Stimulated activated effector memory CD8-positive, alpha-beta T cell treated with anti-CD3 and anti-CD28 coated beads, Interleukin-12 subunit alpha, Interleukin-12 subunit beta, amount 100 ng/mL, for 72 hours (primary cell): ENCODE measurements around the gene WRAP53.
A peak's percentile ranks its signal among the peaks of the same experiment; 100 is the strongest.
"Not testable (repeated sequence)": the region's sequence is repeated elsewhere in the genome, so short reads cannot be mapped to it uniquely, and the experiment has no call there.

Experiments used
- ATAC-seq: fragments of 150-1000 bp; cut with Tn5 transposase; 2 replicates; pipeline ENCODE4 v1.10.0; 2021
- DNase-seq, 2 donors: peaks; one replicate each; pipeline ENCODE4 v3.0.0; 2021 to 2022; ENCODE audit warnings: low spot score in 2 of 2
- H3K27ac Mint-ChIP-seq: one replicate; pipeline ENCODE4 v1.8.0; 2022; ENCODE audit warnings: mild to moderate bottlenecking, mixed read lengths
- H3K36me3 Mint-ChIP-seq: one replicate; pipeline ENCODE4 v1.8.0; 2022; ENCODE audit warnings: mild to moderate bottlenecking, mixed read lengths
- H3K4me1 Mint-ChIP-seq: one replicate; pipeline ENCODE4 v1.8.0; 2022; ENCODE audit warnings: mixed read lengths
- H3K4me3 Mint-ChIP-seq: one replicate; pipeline ENCODE4 v1.8.0; 2022; ENCODE audit warnings: mild to moderate bottlenecking, mixed read lengths
- H3K9me3 Mint-ChIP-seq: one replicate; pipeline ENCODE4 v1.8.0; 2022; ENCODE audit warnings: mixed read lengths

WRAP53 gene

DNA sequence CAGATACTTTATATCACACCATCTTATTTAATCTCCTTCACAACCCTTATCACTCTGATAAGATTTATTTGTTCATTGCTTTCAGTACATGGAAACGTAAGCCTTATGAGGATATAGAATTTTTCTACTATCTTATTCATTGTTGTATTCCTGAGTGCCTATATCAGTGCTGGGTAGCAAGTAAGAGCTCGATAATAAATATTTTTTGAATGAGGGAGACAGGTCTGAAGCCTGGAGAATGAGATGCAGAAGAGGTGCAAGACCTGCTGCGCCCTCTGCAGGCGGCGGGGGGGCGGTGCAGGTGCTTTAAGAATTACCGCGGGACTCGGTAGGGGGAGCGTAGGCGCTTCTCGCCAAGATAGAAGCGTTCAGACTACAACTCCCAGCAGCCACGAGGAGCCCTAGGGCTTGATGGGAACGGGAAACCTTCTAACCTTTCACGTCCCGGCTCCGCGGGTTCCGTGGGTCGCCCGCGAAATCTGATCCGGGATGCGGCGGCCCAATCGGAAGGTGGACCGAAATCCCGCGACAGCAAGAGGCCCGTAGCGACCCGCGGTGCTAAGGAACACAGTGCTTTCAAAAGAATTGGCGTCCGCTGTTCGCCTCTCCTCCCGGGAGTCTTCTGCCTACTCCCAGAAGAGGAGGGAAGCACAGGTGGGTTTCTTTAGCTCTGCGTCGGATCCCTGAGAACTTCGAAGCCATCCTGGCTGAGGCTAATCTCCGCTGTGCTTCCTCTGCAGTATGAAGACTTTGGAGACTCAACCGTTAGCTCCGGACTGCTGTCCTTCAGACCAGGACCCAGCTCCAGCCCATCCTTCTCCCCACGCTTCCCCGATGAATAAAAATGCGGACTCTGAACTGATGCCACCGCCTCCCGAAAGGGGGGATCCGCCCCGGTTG, at the start of gene WRAP53:
Gene WRAP53 (plus strand): TSS at position 570 of the 900 bp plus-strand sequence. CDS start 172 bp downstream, at position 742.
- no peaks in the 10 kb centered on the region for H3K9me3 Mint-ChIP-seq
- H3K36me3 Mint-ChIP-seq, result peaks cover 86% of the 10 kb centered on the region
- peak; percentile 97 to 98 for DNase-seq
- ATAC-seq, result peak; percentile 85
- peak within 1 kb of the TSS; percentile 99 for H3K27ac Mint-ChIP-seq
- H3K4me3 Mint-ChIP-seq, result peak within 1 kb of the TSS; percentile 96
- peaks cover 45% of the 10 kb centered on the region for H3K4me1 Mint-ChIP-seq

GRCh38 chr17:7640783-7641182, 47.5 kb upstream of the WRAP53 start:
- H3K9me3 Mint-ChIP-seq, result no peaks in the 10 kb centered on the region
- H3K36me3 Mint-ChIP-seq, result no peaks in the 10 kb centered on the region
- no peak overlapping the region for H3K4me3 Mint-ChIP-seq
- DNase-seq (no peak), ATAC-seq (no peak)
- H3K4me1 Mint-ChIP-seq, result peaks cover 6% of the 10 kb centered on the region
- H3K27ac Mint-ChIP-seq, result no peak overlapping the region

DNA sequence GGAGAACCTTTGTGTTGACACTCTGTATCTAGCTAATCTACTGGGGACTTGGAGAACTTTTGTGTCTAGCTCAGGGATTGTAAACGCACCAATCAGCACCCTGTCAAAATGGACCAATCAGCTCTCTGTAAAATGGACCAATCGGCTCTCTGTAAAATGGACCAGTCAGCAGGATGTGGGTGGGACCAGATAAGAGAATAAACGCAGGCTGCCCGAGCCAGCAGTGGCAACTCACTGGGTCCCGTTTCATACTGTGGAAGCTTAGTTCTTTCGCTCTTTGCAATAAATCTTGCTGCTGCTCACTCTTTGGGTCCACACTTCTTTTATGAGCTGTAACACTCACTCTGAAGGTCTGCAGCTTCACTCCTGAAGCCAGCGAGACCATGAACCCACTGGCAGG, 46.6 kb upstream of the WRAP53 start:
- not testable (repeated sequence) for H3K27ac Mint-ChIP-seq, H3K4me1 Mint-ChIP-seq, H3K36me3 Mint-ChIP-seq, H3K4me3 Mint-ChIP-seq, H3K9me3 Mint-ChIP-seq, ATAC-seq, DNase-seq

DNA sequence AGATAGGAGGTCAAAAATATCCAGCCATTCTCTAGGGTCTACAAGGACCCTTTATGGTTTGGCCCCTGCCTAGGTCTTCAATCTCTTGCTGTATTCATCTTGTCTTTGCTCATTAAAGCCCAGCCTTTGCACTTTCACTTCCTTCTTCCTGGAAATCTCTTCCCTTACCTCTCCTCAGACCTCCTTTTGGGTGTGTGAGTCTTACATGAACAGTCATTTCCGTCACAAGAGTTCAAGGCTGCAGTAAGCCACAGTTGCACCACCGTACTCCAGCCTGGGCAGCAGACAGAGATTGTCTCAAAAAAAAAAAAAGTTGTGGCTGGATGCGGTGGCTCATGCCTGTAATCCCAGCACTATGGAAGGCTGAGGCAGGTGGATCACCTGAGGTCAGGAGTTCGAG, 43.5 kb upstream of the WRAP53 start:
- Mint-ChIP-seq H3K36me3 (no peaks in the 10 kb centered on the region), H3K4me1 (peaks cover 8% of the 10 kb centered on the region), H3K27ac (no peak overlapping the region), H3K9me3 (no peaks in the 10 kb centered on the region), H3K4me3 (no peak overlapping the region)
- no peak for DNase-seq
- ATAC-seq, result peak; percentile 58

DNA sequence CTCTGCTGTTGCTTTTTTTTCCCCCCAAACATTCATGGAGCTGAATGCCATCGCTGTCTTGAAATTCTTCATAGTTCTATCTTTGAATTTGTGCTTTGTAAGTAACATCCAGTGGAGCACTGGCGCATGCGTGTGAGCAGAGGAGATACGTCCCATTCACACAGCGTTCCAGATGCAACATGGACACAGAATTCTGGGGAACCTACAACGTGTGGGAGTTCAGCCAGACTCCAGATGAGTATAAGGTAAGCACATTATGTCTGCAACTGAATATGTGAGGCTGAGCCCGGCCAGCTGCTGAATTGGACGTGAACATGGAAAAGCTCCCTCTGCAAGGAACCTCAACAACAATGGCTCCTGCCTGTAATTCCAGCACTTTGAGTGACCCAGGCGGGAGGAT, 41.8 kb upstream of the WRAP53 start:
- H3K27ac Mint-ChIP-seq, result no peak overlapping the region
- no peak for ATAC-seq
- no peak overlapping the region for H3K4me3 Mint-ChIP-seq
- peaks cover 24% of the 10 kb centered on the region for H3K4me1 Mint-ChIP-seq
- H3K36me3 Mint-ChIP-seq, result no peaks in the 10 kb centered on the region
- DNase-seq, result no peak
- H3K9me3 Mint-ChIP-seq, result no peaks in the 10 kb centered on the region

DNA sequence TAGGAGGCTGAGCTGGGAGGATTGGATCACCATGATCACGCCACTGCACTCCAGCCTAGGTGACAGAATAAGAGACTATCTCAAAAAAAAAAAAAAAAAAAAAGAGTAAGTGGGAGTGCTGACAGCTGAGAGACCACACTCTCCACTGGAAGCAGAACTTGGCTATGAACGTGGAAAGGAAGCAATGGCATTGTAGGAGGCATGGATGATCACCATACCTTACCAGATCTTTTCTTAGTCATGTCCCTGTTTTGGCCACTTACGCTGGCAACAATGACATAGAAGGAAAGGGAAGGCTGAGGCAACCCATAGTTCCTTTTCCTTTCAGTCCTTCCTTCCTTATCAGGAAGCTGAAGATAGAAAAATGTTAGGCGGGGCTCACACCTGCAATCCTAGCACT, 41.3 kb upstream of the WRAP53 start:
- H3K4me3 Mint-ChIP-seq, result no peak overlapping the region
- peaks cover 24% of the 10 kb centered on the region for H3K4me1 Mint-ChIP-seq
- no peak for DNase-seq

GRCh38 chr17:7650509-7651096, 37.7 kb upstream of the WRAP53 start, which contains the start of gene ATP1B2:
TSS of gene ATP1B2 (plus strand) at chr17:7650926. CDS start at chr17:7651519, 593 bp downstream.
- Mint-ChIP-seq H3K4me3 (peak within 1 kb of the TSS; percentile 75), H3K9me3 (no peaks in the 10 kb centered on the region), H3K4me1 (peaks cover 18% of the 10 kb centered on the region), H3K36me3 (no peaks in the 10 kb centered on the region), H3K27ac (peak within 1 kb of the TSS; percentile 10)
- ATAC-seq, result peak; percentile 86
- DNase-seq, result peak; percentile 42 to 76

More for the DNA sequence above, 41.3 kb upstream of the WRAP53 start:
- Mint-ChIP-seq H3K9me3 (no peaks in the 10 kb centered on the region), H3K27ac (no peak overlapping the region), H3K36me3 (no peaks in the 10 kb centered on the region)
- no peak for ATAC-seq

- ATAC-seq (no peak), DNase-seq (no peak)
- Mint-ChIP-seq H3K9me3 (no peaks in the 10 kb centered on the region), H3K4me3 (peak overlapping the region; percentile 75), H3K27ac (no peak overlapping the region), H3K36me3 (no peaks in the 10 kb centered on the region), H3K4me1 (peaks cover 18% of the 10 kb centered on the region)
These were observed 37.1 kb upstream of the WRAP53 start for GRCh38 chr17:7651097-7651664.

DNA sequence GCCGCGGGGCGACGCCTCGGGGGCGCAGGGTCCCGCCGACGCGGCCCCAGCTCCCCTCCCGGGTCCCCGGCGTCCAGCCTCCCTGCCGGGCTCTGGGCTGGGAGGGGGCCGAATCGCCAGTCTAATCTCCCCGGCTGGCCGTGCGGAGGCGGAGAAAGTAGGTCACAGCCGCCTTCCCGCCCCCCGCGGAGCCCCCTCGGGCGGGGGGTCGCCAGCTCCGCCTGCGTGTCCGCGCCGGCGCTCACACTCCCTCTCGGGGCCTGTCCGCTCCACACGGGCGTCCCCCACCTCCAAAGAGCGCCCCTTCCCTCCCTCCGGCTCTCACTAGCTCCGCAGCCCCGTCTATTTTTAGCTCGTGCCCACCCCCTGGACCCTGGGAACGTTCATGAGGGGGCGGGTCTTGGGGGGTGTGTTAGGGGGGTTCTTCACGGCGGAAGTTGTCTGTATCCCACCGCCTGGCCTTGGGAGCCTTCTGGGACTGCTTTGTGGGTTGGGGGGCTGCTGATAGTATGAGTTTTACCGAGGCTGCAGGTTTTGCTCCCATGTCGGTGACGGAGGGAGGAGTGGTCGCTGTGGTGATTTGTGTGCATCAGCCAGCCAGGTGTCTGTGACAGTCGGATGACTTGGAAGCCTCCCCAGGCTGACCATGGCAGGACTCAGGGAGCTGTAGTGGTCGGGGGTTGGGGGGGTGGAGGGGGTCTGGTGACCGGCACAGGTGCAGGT, 36.5 kb upstream of the WRAP53 start:
- Mint-ChIP-seq H3K36me3 (no peaks in the 10 kb centered on the region), H3K4me1 (peaks cover 18% of the 10 kb centered on the region), H3K4me3 (peak overlapping the region; percentile 75), H3K9me3 (no peaks in the 10 kb centered on the region), H3K27ac (no peak overlapping the region)
- ATAC-seq (no peak), DNase-seq (no peak)

- Mint-ChIP-seq H3K4me3 (peak overlapping the region; percentile 75), H3K36me3 (no peaks in the 10 kb centered on the region), H3K27ac (no peak overlapping the region), H3K4me1 (peaks cover 18% of the 10 kb centered on the region), H3K9me3 (no peaks in the 10 kb centered on the region)
- DNase-seq (no peak), ATAC-seq (no peak)
These were observed 35.6 kb upstream of the WRAP53 start for GRCh38 chr17:7652388-7653356.

GRCh38 chr17:7654832-7655540, 33.3 kb upstream of the WRAP53 start:
- H3K4me1 Mint-ChIP-seq, result peaks cover 14% of the 10 kb centered on the region
- H3K36me3 Mint-ChIP-seq, result no peaks in the 10 kb centered on the region
- no peak for DNase-seq
- ATAC-seq, result no peak
- no peak overlapping the region for H3K4me3 Mint-ChIP-seq
- no peak overlapping the region for H3K27ac Mint-ChIP-seq
- no peaks in the 10 kb centered on the region for H3K9me3 Mint-ChIP-seq

DNA sequence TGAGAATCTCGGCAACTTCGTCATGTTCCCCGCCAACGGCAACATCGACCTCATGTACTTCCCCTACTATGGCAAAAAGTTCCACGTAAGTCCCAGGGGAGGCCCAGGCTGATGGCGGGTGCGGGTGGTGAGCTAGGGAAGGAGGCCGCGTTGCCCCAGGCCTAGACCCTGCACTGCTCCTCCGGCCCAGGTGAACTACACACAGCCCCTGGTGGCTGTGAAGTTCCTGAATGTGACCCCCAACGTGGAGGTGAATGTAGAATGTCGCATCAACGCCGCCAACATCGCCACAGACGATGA, 32.8 kb upstream of the WRAP53 start:
- ATAC-seq (no peak), DNase-seq (no peak)
- Mint-ChIP-seq H3K27ac (no peak overlapping the region), H3K9me3 (no peaks in the 10 kb centered on the region), H3K4me3 (no peak overlapping the region), H3K4me1 (peaks cover 9% of the 10 kb centered on the region), H3K36me3 (no peaks in the 10 kb centered on the region)

- no peak for DNase-seq
- ATAC-seq, result no peak
- no peaks in the 10 kb centered on the region for H3K36me3 Mint-ChIP-seq
- H3K9me3 Mint-ChIP-seq, result no peaks in the 10 kb centered on the region
- no peak overlapping the region for H3K27ac Mint-ChIP-seq
- H3K4me1 Mint-ChIP-seq, result no peaks in the 10 kb centered on the region
- H3K4me3 Mint-ChIP-seq, result no peak overlapping the region
These were observed 31.2 kb upstream of the WRAP53 start for GRCh38 chr17:7656958-7657609.
